ENCODE measurements around the gene AAK1.
"Not testable (repeated sequence)": the region's sequence is repeated elsewhere in the genome, so short reads cannot be mapped to it uniquely, and the experiment has no call there.

AAK1 gene

GRCh38 chr2:69659349-69659748 is 15.8 kb upstream of the AAK1 start:
- DNase-seq: no peak

GRCh38 chr2:69652206-69652605 is 8.7 kb upstream of the AAK1 start:
- DNase-seq: no peak

- DNase-seq: not testable (repeated sequence)
Measured at GRCh38 chr2:69647196-69647595, 3.7 kb upstream of the AAK1 start.

- DNase-seq: no peak
Measured at GRCh38 chr2:69646714-69647113, 3.2 kb upstream of the AAK1 start.

GRCh38 chr2:69645921-69646320 is 2.4 kb upstream of the AAK1 start:
- no peak for DNase-seq

GRCh38 chr2:69645031-69645431 is 1.5 kb upstream of the AAK1 start:
- no peak for DNase-seq

GRCh38 chr2:69644506-69644979 is 1.0 kb upstream of the AAK1 start:
- no peak for DNase-seq

GRCh38 chr2:69642709-69643601 is 584 bp downstream of the AAK1 start:
- peak; percentile 37 to 76 for DNase-seq

- no peak for DNase-seq
Measured at GRCh38 chr2:69641887-69642708, 1.4 kb downstream of the AAK1 start.

GRCh38 chr2:69641471-69641870 is 2.1 kb downstream of the AAK1 start:
- DNase-seq: no peak

GRCh38 chr2:69639266-69639665 is 4.3 kb downstream of the AAK1 start:
- DNase-seq: no peak

- no peak for DNase-seq
Measured at GRCh38 chr2:69638630-69639029, 4.9 kb downstream of the AAK1 start.

GRCh38 chr2:69637923-69638322 is 5.6 kb downstream of the AAK1 start:
- DNase-seq: no peak

GRCh38 chr2:69636395-69636794 is 7.1 kb downstream of the AAK1 start:
- no peak for DNase-seq

GRCh38 chr2:69635432-69635831 is 8.1 kb downstream of the AAK1 start:
- no peak for DNase-seq

GRCh38 chr2:69634196-69634821 is 9.2 kb downstream of the AAK1 start:
- DNase-seq: peak in 1 of 2 donors; percentile 53

- no peak for DNase-seq
Measured at GRCh38 chr2:69631402-69631801, 12.1 kb downstream of the AAK1 start.

- no peak for DNase-seq
Measured at GRCh38 chr2:69629921-69630608, 13.5 kb downstream of the AAK1 start.

- DNase-seq: peak in 1 of 2 donors; percentile 55
Measured at GRCh38 chr2:69628325-69629021, 15.1 kb downstream of the AAK1 start.

- no peak for DNase-seq
Measured at GRCh38 chr2:69625078-69625795, 18.3 kb downstream of the AAK1 start.

GRCh38 chr2:69624611-69625010 is 18.9 kb downstream of the AAK1 start:
- DNase-seq: no peak

All from bone marrow (tissue), 2 donors.